GM19372 (cell line): ENCODE data around the gene GATA2.

Source experiments
- ATAC-seq: cut with Tn5 transposase; IDR thresholded peaks from one replicate; pipeline ENCODE4 v1.9.1; 2021; ENCODE audit warnings: mild to moderate bottlenecking, low read depth, moderate library complexity; ENCODE audit not compliant: unreplicated experiment

The GATA2 gene

GRCh38 chr3:128503164-128503651 lies 10.2 kb upstream of the GATA2 start:
- ATAC-seq, result no peak

- no peak for ATAC-seq
These were observed 9.7 kb upstream of the GATA2 start for GRCh38 chr3:128502712-128503111.

DNA sequence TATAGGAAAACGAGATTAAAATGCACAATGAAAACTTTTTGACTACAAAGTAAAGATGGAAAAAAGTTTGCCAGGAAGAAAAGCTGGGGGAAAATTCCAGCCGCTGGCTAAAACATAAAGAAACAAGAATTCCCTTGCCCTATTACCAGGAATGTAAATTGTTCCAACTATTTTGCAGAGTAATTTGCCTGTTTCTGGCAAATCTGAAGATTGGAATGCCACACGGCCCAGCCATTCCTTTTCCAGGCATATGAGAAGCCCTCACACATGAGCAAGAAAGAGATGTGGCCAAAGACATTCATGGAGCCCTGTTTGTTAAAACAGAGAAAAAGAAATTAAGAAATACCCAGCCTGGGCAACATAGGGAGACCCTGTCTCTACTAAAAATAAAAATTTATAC lies 8.4 kb upstream of the GATA2 start:
- no peak for ATAC-seq

- no peak for ATAC-seq
These were observed 7.6 kb upstream of the GATA2 start for GRCh38 chr3:128500556-128500955.

DNA sequence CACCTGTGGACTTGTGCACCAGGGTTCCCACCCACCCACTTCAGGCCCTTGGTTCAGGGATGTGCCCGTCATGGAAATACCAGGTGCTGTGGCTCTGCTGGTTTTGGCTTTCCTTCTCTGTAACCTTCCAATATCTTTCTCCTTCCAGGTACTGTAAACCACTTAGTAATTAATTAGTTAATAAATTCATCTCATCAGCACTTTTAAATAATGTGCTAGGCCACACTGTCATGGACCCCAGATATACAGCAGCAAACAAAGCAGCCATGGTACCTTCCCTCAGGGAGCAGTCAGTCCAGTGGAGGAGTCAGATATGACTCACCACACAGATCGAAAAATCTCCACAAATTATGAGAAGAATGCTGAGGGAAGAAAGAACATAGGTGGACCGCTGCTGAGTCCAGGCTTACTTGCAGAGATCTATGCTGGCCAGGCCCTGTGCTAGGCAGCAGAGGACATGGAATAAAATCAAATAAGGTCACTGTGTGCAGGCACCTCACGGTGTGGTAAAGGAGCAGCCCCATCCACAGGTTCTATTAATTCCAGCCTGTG lies 6.8 kb upstream of the GATA2 start:
- ATAC-seq, result no peak

DNA sequence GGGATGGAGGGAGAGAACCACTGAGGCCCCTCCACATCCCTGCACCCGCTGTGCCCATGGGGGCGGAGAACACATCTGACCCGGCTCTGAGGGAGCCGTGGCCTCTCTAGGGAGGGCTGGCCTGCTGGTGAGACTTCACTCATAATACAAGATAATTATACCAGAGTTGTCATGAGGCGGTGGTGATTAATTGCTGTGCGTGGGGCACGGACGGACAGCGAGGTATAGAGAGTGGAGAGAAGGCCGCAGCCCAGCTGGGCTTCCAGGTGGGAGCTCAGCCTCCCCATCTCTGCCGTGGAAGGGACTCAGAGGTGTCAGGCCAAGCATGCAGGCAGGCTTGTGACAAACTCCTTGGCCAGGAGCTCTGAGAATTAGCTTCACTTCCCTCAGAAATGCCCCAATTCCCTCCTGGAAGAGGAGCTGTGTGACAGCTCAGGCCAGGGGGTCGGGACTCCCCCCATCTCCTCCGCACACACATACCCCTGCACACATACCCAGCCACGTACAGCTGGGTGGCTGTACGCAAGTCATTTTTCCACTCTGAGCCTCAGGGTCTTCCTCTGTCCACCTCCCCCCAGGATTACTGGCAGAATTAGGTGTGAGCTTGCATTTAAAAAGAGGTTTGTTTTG lies 6.0 kb upstream of the GATA2 start:
- ATAC-seq, result no peak

DNA sequence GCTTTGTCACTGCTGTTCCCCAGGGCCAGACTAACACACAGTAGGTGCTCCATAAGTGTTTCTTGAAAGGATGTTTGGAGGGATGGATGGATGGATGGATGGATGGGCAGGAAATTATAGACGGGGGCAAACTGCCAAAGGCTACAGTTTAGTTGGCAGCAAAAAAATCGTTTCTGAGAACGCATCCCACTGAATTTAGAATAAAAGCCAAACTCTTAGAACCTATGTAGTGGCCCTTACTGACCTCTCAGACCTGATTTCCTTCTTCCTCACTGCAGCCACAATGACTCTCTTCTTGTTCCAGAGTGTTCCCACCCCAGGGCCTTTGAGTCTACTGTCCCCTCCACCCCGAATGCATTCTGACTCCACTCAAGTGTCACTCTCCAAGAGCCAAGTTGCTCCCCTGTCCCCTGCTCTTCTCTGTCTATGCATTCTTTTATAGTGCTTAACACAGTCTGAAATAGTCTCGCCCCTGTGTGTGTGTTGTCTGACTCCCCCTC lies 5.2 kb upstream of the GATA2 start:
- ATAC-seq, result no peak

DNA sequence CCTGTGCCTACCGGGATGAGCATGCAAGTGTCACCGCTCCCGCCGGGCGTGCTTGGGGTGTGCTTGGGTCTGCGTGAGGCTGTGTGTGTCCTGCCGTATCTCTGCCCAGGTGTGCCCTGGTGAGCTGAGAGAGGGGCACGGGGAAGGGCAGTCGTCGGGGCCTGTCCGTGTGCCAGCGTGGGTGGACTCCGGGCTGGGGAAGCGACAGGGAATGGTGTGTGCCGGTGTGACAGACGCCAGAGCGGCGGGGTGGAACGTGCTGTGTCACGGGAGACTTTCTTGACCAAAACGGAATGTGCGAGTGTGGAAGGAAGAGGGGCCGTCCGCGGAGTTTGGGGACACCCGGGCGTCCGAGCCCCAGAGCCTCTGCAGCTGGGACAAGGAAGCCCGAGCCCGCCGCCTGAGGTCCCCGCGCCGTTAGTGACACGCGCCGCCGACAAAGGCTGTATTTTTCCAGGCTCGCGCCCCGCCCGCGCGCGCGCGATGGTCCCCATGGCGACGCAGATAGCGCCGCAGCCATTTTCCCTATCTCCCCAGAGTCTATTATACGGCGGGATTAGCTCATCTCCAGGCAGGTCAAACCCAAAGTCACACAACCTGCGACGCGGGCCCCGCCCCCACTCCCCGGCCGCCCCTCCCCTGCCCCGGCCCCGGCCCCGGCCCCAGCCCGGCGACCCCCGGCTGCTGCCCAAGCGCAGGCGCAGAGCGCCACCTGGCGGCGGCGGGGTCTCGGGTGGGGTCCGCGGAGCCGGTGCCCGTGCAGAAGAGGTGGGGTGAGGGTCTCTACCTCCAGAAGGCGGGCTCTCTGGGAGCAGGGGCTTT lies 4.5 kb upstream of the GATA2 start:
- ATAC-seq, result no peak

GRCh38 chr3:128496602-128497304 lies 3.8 kb upstream of the GATA2 start:
- ATAC-seq, result no peak

- no peak for ATAC-seq
These were observed 3.1 kb upstream of the GATA2 start for GRCh38 chr3:128496019-128496601.

DNA sequence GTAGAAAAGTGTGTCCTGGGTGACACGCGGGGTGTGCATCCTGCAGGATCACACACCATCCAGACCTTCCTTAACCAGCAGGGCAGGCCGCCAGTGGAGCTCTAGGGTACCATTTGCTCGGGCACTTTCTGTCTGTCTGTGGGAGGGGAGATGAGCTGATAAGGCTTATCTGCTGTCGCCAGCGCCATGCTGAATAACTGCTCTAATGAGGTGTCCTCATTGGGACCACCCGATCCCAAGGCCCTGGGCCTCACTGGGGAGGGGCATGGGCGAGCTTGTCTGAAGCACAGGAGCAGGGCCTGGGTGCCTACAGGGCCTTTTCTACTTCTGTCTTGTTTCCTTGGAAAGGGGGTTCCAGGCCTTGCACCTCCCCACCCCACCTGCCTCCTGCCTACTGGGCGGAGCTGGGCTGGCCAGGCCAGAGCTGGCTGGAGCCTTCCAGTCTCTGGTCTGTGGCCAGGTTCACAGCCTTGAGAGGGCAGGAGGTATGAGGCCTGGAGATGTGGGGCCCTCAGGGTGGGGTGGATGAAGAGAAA lies 2.5 kb upstream of the GATA2 start:
- no peak for ATAC-seq

- ATAC-seq, result no peak
These were observed 1.3 kb upstream of the GATA2 start for GRCh38 chr3:128494367-128494650.

- no peak for ATAC-seq
These were observed 767 bp upstream of the GATA2 start for GRCh38 chr3:128493570-128494366.

DNA sequence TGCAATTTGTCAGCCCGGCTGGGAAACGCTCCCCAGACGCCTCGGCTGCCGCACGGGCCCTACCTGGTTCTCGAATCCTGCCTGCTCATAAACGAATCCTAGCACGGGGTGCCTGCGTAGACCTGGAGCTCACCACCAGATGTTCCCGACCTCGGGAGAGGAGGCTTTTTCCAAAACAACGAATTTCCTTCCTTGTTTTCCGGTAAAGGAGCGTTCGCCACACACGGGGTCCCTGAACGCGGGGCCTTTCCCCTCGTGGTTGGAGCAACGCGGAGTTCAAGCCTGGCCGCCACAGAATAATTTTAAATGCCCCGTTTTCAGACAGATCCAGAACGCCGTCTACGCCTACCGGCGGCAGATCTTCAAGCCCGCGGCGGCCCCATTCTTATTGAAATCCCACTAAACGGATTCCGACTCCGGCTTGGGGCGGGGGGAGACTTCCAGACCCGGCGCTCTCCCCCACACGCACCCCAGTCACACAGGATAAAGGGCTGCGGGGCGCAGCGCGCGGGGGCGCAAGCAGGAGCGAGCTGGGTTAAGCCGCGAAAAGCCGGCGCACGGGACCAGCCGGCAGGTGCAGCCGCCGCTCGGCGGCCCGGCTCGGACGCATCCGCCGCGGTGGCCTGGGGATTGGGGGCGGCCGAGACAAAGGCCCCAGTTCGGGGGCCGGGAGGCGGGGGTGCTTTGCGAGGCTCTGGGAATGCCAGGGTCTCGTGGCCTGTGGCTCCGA lies 895 bp downstream of the GATA2 start:
- ATAC-seq, result no peak

GRCh38 chr3:128491691-128491940 lies 1.4 kb downstream of the GATA2 start:
- no peak for ATAC-seq

GRCh38 chr3:128490915-128491690 lies 1.9 kb downstream of the GATA2 start:
- no peak for ATAC-seq

DNA sequence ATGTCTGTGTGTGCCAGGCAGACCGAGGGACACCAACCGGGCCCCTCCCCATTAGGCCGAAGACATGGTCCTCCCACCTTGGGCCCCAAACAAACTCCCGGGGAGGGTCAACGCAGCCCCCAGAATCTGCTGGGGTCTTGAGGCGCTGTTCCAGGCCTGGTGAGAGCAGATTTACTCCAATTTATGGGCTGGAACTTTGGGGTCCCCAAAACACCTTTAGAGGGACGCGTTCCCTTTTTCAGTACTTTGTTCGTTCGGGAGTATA lies 2.4 kb downstream of the GATA2 start:
- no peak for ATAC-seq

DNA sequence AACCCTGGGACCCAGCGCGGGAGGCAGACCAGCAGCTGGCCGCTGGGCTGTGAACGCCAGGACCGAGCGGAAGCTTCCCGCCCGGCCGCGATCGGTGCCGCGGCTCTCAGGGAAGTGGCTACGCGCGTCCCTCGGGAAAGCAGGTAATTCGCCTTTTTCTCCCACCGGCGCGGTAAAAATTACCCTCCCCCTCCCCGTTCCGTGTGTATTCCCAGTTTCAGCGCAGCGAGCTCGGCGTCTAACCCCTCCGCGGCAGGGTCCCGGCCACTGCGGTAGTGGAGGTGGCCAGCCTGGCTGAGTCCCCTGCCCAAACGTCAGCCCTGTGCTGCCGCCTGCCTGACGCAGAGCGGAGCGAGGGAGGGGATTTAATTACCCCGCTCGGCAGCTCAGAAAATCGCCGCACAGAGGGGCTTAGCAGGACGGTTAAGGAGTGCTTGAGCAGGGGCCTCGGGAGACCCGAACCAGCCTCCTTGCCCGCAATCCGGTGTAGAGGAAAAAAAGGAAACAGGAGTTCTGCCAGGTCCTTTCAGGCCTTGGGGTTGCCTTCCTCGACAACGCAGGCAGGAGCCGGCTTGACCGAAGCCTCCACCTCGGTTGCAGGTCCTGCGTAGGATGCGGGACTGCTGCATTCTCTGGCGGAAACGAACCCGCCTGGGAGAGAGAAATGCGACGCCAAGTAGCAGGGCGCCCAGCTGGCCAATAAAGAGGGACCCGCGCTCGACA lies 2.9 kb downstream of the GATA2 start:
- no peak for ATAC-seq

- ATAC-seq, result no peak
These were observed 3.4 kb downstream of the GATA2 start for GRCh38 chr3:128489674-128489926.
